ENCODE results near the gene SSR2.

- TF ChIP-seq CTCF (IDR thresholded peaks at IDR 0.05) (no peak), EP300 (IDR thresholded peaks at IDR 0.05) (no peak), POLR2A (IDR thresholded peaks at IDR 0.05) (no peak)
Observed at GRCh38 chr1:156051011-156051725, 30.4 kb upstream of the SSR2 start.
